Endodermal cell (in vitro differentiated cells): ENCODE measurements around the gene NOTCH4. TPM values are rescaled to one million over a fixed set of nuclear protein-coding genes. Genes with fewer than 3 reads are reported as not detected.

Source experiments
- DNase-seq: peaks from one replicate; pipeline ENCODE4 v3.0.0-alpha.2; 2017
- H3K27ac ChIP-seq: 2 replicates; pipeline ENCODE4 v1.5.1; 2013; ENCODE audit warnings: mild to moderate bottlenecking, low read depth, low read length, moderate library complexity
- H3K27me3 ChIP-seq: 2 replicates; pipeline ENCODE4 v1.6.1; 2013; ENCODE audit warnings: mild to moderate bottlenecking, low read length, moderate library complexity; ENCODE audit not compliant: insufficient read depth, control insufficient read depth, poor library complexity, severe bottlenecking
- H3K36me3 ChIP-seq: 2 replicates; pipeline ENCODE4 v1.7.0; 2013; ENCODE audit warnings: mild to moderate bottlenecking, low read length, moderate library complexity; ENCODE audit not compliant: control insufficient read depth, insufficient read depth
- H3K4me1 ChIP-seq: one replicate; pipeline ENCODE4 v1.7.0; 2013; ENCODE audit warnings: low read length; ENCODE audit not compliant: control insufficient read depth, insufficient read depth
- H3K4me3 ChIP-seq: 2 replicates; pipeline ENCODE4 v1.5.1; 2013; ENCODE audit warnings: mild to moderate bottlenecking, low read length, moderate library complexity
- H3K9ac ChIP-seq: 2 replicates; pipeline ENCODE4 v1.6.1; 2013; ENCODE audit warnings: mild to moderate bottlenecking, low read length, moderate library complexity; ENCODE audit not compliant: poor library complexity, severe bottlenecking; ENCODE audit errors: extremely low read depth
- H3K9me3 ChIP-seq: 2 replicates; pipeline ENCODE4 v1.6.1; 2013; ENCODE audit warnings: mild to moderate bottlenecking, low read length, moderate library complexity; ENCODE audit not compliant: control insufficient read depth
- H3K27ac Mint-ChIP-seq: 2 replicates; pipeline ENCODE4 v1.8.0; 2020; ENCODE audit warnings: mixed read lengths
- H3K27me3 Mint-ChIP-seq: 2 replicates; pipeline ENCODE4 v1.8.0; 2021; ENCODE audit warnings: mild to moderate bottlenecking, mixed read lengths; ENCODE audit not compliant: insufficient read depth
- H3K36me3 Mint-ChIP-seq: 2 replicates; pipeline ENCODE4 v1.8.0; 2020; ENCODE audit warnings: low read depth, mixed read lengths
- H3K4me1 Mint-ChIP-seq: 2 replicates; pipeline ENCODE4 v1.8.0; 2020; ENCODE audit warnings: mixed read lengths
- H3K4me3 Mint-ChIP-seq: 2 replicates; pipeline ENCODE4 v1.8.0; 2020; ENCODE audit warnings: mild to moderate bottlenecking, moderate library complexity, mixed read lengths
- H3K9me3 Mint-ChIP-seq: 2 replicates; pipeline ENCODE4 v1.8.0; 2020; ENCODE audit warnings: mild to moderate bottlenecking, mixed read lengths
- WGBS, 2 experiments: methylation state at CpG; one replicate each; pipeline versions ENCODE4 v1.1.5 to v1.1.7; 2013; ENCODE audit warnings: missing lambda C conversion rate in 2 of 2, mixed read lengths in 1 of 2; ENCODE audit not compliant: insufficient coverage in 1 of 2, insufficient read length in 1 of 2; 5-methylcytosine and 5-hydroxymethylcytosine counted together
- total RNA-seq, 2 donors: library from RNA; stranded (reverse); fragmentation: NEBNext Ultra II Directional in 1 of 2; extraction: Animal tissue kit (Norgen Biotek cat#: 25700) in 1 of 2; gene quantifications; 2 replicates in 1 of 2; 3 replicates in 1 of 2; pipeline ENCODE4 v1.2.1, GENCODE V29; 2021
- TF ChIP-seq, protein P1 (sequence below): fragments of 200-600 bp; sonication (generic); conservative IDR thresholded peaks from 2 replicates; pipeline ENCODE4 v1.5.0; 2021; ENCODE audit warnings: antibody characterized with exemption, mild to moderate bottlenecking

NOTCH4 gene
- total RNA-seq, 2 donors from 2014 or later = 2.1 to 2.5 TPM

- TF ChIP-seq, protein P1, sequence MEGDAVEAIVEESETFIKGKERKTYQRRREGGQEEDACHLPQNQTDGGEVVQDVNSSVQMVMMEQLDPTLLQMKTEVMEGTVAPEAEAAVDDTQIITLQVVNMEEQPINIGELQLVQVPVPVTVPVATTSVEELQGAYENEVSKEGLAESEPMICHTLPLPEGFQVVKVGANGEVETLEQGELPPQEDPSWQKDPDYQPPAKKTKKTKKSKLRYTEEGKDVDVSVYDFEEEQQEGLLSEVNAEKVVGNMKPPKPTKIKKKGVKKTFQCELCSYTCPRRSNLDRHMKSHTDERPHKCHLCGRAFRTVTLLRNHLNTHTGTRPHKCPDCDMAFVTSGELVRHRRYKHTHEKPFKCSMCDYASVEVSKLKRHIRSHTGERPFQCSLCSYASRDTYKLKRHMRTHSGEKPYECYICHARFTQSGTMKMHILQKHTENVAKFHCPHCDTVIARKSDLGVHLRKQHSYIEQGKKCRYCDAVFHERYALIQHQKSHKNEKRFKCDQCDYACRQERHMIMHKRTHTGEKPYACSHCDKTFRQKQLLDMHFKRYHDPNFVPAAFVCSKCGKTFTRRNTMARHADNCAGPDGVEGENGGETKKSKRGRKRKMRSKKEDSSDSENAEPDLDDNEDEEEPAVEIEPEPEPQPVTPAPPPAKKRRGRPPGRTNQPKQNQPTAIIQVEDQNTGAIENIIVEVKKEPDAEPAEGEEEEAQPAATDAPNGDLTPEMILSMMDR = no peak
- no peak overlapping the region for H3K4me3 ChIP-seq
Observed at GRCh38 chr6:32202186-32202585, 21.7 kb downstream of the NOTCH4 start.

DNA sequence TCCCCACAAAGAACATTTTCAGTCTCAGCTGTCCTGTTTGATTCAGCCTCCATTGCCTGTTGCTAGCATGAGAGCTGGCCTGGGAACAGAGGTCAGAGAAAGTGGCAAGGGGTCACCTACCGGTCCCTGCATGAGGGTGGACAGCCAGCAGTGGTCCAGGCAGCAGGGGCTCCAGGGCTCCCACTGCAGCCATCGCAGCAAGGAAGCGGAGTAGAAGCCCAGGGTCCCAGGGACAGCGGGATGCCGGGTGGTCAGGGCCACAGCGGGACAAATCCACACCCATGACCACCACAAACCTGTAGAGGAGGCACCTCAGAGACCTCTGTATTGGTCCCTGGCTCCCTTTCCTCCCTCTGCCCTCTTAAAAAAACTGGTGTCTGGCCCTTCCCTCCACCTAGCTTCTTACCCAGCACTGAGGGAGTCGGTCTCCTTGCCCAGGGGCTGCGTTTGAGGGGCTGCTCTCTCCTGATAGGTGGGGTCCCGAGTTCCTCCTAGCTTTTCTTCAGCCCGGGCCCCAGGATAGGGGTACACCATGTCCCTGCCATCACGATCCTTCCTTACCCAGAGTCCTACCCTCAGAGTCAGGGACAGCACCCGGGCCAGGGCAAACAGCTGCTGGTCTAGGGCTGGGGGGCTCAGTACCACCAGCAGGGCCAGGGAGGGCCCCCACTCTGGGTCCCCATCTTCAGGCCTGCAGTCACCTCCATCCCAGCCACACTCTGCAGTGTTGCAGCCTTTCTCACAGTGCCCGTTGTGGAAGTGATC is 23.0 kb downstream of the NOTCH4 start:
- no peaks in the 10 kb centered on the region for H3K36me3 ChIP-seq
- 80 to 89% methylated on average over 1 to 13 of the region's 13 CpGs for WGBS, 2 experiments
- Mint-ChIP-seq H3K27ac (no peak overlapping the region), H3K36me3 (no peaks in the 10 kb centered on the region), H3K27me3 (peaks cover 26% of the 10 kb centered on the region), H3K4me3 (no peak overlapping the region), H3K9me3 (no peaks in the 10 kb centered on the region), H3K4me1 (no peaks in the 10 kb centered on the region)
- TF ChIP-seq, protein P1 = no peak
- no peaks in the 10 kb centered on the region for H3K27me3 ChIP-seq
- H3K4me3 ChIP-seq = no peak overlapping the region
- H3K27ac ChIP-seq = no peak overlapping the region
- H3K4me1 ChIP-seq = no peaks in the 10 kb centered on the region
- no peak overlapping the region for H3K9ac ChIP-seq
- H3K9me3 ChIP-seq = no peaks in the 10 kb centered on the region
- DNase-seq = no peak

More at GRCh38 chr6:32202186-32202585, 21.7 kb downstream of the NOTCH4 start:
- Histone ChIP-seq H3K27ac (no peak overlapping the region), H3K27me3 (peaks cover 3% of the 10 kb centered on the region), H3K4me1 (no peaks in the 10 kb centered on the region), H3K36me3 (no peaks in the 10 kb centered on the region), H3K9me3 (no peaks in the 10 kb centered on the region), H3K9ac (no peak overlapping the region)
- Mint-ChIP-seq H3K27me3 (peaks cover 35% of the 10 kb centered on the region), H3K4me1 (no peaks in the 10 kb centered on the region), H3K9me3 (peaks cover 3% of the 10 kb centered on the region), H3K27ac (no peak overlapping the region), H3K36me3 (no peaks in the 10 kb centered on the region), H3K4me3 (no peak overlapping the region)
- WGBS, 2 experiments = 78 to 89% methylated on average over 5 to 9 of the region's 9 CpGs
- no peak for DNase-seq

- Histone ChIP-seq H3K4me1 (no peaks in the 10 kb centered on the region), H3K4me3 (no peak overlapping the region), H3K36me3 (no peaks in the 10 kb centered on the region), H3K9me3 (no peaks in the 10 kb centered on the region), H3K9ac (no peak overlapping the region), H3K27ac (no peak overlapping the region), H3K27me3 (no peaks in the 10 kb centered on the region)
- TF ChIP-seq, protein P1 = no peak
- Mint-ChIP-seq H3K9me3 (no peaks in the 10 kb centered on the region), H3K27ac (no peak overlapping the region), H3K4me1 (peaks cover 7% of the 10 kb centered on the region), H3K27me3 (peaks cover 11% of the 10 kb centered on the region), H3K36me3 (no peaks in the 10 kb centered on the region), H3K4me3 (no peak overlapping the region)
- WGBS, 2 experiments = 91 to 94% methylated on average over 15 to 17 of the region's 17 CpGs
- no peak for DNase-seq
Observed at GRCh38 chr6:32198866-32199265, 25.0 kb downstream of the NOTCH4 start.
